GM19193 (cell line): ENCODE data around the gene CALM1.

Experiments
- POLR2A ChIP-seq: IDR thresholded peaks from 4 replicates; pipeline ENCODE4 v1.6.1; 2011; ENCODE audit not compliant: insufficient read depth, insufficient read length; ENCODE audit errors: extremely low read depth

CALM1 gene

DNA sequence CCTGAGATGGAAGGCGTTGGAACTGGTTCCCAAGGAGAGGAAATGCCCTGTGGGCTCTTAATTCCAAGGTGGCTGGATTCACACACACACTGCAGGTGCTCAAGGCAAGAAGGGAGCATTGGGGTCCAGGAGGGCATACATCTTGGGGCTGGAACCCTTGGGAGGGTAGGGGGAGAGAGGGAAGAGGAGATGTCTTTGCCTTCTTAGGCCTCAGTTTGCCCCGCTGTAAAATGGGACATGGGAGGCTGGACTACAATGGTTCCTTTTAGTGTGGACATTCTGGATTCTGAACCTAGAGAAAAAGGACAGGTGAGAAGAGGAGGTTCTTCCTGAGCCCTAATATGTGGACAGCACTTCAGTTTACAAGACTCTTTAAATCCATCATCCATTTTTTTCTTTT, 43.8 kb downstream of the CALM1 start:
- TF ChIP-seq POLR2A: no peak

DNA sequence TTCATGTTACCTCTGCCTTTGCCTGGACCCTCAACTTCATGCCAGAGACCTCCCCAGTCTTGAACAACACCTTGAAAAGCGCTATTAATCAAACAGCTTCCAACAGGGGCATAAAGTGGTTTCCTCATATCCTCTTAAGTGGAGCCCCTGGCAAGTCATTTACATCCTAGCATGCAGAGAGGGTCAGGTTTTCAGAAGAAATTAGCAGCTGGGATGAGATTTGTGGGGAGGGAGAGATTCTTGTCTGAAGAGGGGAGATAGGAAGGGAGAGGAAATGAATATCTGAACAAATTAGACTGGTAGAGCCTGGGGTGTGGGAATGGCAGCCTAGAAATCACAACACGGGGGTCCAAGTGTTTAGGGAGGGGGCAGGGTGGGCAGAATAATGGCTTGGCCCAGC, 45.6 kb downstream of the CALM1 start:
- TF ChIP-seq POLR2A: no peak

DNA sequence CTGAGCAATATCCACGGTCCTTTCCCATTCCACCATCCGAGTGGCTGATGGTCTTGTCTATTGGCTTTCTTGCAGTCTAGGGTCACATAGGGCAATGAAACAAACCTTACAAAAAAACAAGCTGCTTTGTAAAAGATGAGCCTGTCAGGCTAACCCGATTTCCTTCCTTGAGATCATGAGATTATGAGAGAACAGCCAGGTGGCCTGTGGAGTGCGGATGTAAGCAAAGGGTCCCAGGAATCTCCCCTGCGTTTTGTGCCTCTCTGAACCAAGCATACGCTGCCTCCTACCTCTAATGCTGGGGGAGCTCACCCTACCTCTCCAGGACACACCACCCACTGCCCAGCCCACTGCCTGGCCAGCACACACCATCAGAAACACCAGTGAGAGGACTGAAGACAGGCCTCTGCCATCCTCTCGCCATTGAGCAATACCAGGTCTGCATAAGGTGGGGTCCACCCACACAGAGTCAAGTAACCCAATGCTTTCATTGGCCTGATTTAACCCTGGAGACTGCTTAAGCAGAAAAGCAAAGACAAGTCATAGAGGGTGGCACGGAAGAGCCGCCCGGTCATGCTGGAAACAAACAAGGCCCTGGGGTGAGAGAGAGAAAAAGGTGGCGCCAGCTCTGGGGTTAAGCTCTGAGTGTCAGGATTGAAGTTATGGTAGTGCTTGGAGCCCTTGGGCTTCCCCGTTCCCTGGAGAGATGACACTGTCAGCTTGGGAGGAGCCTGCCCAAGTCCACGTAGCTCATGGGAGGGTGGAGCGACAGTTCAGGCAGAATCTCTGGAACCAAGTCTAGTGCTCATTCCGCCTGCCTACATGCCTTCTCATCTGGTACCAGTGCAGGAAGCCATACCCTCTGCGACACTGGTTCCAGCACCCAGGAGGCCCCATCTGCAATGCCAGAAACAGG, 46.6 kb downstream of the CALM1 start:
- no peak for TF ChIP-seq POLR2A

DNA sequence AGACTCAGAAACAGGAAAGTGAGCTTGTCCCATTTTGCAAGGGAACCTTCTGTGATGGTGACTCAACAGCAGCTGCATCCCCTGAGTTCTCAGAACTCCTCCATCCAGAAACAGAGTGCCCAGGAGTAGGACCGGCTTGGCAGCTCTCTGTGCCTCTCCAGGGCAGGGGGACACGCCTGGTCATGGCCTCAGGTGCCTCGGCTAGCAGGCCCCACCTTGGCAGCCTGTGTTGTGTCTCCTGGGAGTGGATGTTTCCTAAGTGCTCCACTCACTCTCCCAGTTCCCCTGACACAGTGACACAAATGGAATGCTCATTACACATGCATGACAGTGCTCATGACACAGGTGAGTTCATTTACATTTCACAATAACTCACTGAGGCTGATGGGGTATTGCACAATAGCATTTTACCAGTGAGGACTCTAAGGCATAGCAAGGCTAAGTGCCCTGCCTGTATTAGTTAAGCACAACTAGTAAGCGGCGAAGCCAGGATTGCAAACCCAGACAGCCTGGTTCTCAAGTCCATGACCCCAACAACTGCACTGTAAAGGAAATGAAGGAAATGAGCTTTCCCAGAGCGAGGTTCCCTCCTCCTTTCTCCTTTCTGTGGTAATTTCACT, 47.4 kb downstream of the CALM1 start:
- TF ChIP-seq POLR2A: no peak

DNA sequence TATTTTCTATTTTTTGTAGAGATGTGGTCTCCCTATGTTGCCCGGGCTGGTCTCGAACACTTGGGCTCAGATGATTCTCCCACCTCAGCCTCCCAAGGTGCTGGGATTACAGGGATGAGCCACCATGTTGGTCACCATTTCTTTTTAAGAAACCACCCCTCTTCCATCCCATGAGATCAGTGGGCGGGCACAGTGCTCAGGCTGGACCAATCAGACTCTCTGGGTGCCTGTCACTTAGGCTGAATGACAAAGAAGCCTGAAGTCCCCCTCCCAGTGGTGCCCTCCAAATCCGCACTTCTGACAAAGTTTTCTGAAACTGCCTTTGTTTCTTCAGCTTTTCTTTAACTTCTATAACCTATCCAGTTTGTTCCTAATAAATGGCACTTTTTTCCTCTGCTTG, 48.2 kb downstream of the CALM1 start:
- no peak for TF ChIP-seq POLR2A

DNA sequence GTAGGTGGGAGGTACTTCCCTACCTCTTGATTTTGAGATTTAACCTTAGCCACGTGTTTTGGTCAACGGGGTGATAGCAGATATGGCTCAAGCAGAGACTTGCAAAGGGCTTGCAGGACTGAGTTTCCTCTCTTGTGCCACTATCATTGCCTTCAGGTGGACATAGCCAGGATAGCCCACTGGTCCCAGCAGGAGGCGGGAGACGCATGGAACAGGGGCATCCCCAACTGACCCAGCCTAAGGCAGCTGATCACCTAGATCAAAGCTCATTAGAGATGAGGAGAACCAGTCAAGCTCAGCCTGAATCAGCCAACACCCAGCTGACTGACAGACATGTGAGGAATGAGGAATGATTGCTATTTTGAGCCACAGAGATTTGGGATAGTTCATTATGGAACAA, 49.6 kb downstream of the CALM1 start:
- TF ChIP-seq POLR2A: no peak

DNA sequence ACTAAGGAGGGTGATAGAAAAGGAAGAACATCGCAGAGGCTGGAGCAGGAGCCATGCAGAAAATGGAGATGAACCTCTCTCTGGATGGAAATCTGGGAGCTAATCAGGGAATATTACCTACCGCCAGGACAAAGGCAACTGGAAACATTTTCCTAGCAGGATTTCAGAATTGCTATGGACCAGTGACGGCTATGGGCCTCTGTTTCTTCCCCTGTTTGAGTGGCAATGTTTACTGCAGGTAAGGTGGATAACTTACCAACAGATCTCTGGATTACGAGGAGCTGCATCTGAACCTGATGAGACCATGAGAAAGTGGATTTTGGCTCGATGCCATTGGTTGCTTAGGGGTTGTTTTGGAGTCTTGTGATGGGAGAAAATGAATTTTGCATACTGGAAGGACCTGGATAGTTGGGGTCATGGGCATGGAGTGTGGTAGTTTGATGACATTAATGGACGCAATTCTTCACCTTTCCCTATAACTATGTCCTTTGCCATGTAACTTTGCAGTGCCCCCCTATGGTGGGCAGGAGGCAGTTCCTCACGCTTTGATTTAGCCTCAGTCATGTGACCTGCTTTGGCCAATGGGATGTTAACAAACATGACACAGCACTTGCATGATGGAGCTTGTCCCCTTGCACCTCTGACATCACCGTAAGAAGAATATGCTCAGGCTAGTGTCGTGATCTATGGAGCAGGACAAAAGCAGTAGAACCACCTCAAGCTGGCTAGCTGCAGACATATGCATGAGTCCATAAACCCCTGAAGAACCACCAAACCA, 51.1 kb downstream of the CALM1 start:
- no peak for TF ChIP-seq POLR2A

DNA sequence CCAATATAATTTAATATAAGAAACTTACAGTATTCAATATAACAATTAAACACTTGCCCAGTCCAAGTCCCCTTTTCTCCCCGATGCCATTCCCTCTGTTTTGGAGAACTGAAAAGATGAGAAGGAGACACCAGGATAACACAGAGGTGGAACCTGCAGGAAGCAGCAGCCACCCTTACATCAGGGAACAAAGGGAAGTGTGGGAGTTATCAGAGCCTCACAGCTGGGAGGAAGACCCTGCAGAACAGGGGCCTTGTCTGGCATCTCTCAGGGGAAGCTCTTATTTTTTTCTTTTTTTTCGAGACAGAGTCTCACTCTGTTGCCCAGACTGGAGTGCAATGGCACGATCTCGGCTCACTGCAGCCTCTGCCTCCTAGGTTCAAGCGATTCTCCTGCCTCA, 52.6 kb downstream of the CALM1 start:
- no peak for TF ChIP-seq POLR2A

DNA sequence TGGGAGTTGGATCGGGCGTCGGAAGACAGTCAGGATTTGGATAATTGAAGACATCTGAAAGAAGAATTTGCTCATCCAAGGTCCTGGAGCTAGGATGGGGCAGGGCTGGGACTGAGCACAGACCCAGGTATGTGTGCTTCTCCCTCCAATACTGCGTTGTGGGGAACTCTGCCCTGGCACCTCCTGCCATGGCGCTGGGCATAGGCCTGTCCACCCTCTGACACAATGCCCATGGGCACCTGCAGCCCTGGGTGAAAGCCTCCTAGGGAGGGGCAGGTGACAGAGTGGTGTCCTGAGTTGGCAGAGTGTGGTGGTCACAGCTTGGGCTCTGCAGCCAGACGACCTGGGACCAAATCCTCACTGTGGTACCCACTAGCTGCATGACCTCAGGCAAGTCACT, 53.3 kb downstream of the CALM1 start:
- TF ChIP-seq POLR2A: no peak

DNA sequence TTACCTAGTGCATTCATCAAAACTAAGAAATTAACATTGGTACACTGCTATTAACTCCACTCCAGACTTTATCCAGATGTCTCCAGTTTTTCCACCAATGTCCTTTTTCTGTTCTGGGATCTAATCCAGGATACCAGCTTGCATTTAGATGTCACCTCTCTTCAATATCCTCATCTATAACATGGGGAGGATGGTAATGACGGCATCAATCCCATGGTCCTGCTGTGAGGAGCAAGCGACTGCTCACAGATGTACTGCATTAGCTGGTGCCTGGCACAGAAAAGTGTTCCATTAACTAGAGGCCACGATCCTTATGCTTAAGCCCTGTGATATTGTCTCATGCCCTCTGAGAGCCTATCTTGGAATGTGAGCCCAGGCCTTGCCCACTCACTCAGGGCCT, 53.8 kb downstream of the CALM1 start:
- TF ChIP-seq POLR2A: no peak

DNA sequence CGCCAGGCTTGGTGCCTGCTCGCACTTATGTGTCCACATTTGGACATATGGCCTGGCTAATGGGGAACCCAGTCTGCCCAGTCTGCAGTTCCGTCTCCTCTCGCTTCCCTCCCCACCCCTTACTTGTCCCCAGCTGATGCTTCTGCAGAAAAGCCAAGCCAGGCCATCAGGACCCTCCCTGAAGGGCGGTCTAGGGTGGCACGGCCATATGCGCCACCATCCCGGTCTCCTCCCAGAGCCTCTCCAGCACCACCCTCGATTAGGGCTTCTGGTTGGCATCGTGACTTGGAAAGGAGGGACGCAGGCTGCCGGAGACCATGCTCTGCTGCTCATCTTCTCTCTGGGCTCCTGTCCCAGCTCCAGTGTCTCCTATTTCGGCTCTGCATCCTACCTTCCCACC, 54.6 kb downstream of the CALM1 start:
- TF ChIP-seq POLR2A: no peak

DNA sequence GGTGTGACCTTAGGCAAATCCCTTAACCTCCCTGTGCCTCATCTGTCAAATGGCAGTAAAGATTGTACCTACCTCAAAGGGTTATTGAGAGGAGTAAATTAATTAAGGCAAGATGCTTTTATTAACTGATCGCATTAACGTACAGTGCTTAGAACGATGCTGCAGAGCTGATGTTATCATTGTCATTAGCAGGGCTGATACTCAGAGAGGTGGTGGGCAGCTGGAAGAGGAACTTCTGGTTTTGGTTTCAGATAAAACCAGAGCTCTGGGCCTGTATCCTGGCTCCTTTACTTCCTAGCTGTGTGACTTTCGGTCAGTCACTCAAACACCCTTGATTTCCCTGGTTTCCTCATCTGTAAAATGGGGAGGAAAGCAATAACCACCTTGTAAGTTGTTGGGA, 55.1 kb downstream of the CALM1 start:
- TF ChIP-seq POLR2A: no peak

DNA sequence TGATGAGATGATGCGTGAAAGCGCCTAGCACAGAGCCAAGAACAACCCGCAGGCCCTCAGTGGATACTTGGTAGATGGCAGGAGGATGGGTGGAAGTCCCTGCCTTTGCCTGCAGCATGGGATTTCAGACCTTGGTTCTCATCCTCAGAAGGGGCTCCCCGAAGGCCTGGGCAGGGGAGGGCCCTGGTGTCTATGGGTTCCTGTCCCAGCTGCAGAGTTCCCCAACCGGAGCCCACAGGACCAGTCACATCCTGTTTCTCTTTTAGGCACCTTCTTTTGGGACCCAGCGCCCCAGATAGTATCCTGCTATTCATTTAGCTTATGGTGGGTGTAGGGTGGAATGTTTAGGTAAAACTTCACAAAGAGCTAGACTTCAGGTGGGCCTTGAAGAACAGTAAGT, 55.5 kb downstream of the CALM1 start:
- no peak for TF ChIP-seq POLR2A

DNA sequence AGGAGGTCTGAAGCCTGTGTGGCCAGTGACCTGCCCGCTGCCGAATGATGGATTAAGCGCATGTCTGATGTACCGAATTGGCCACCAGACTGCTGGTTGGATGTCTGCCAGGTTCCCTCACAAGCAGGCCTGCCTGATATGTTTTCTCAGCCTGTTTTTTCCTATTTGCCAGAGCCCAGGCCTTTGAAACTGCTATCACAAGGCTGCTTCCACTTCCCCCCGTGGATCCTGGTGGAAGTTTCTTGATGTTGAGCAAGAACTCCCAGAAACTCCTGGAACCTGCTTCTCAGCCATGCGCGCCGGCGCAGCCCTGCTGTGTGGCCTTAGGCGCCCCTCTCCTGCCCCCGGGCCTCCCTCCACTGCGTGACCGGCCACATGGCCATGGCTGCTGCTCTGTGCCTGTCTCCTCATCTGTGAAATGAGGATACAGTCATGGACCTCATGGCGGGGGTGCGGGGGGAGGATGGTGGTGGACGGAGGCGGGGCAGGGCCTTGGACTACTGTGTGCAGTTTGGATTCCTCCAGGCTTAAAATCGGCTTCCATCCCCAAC, 56.6 kb downstream of the CALM1 start:
- no peak for TF ChIP-seq POLR2A
